ENCODE measurements around the gene ZFP2. TPM values are rescaled to one million over a fixed set of nuclear protein-coding genes. Genes with fewer than 3 reads are reported as not detected.

ZFP2 gene
- total RNA-seq, 4 donors from 2014 or later: 1.7 to 3.6 (median 2.0) TPM; not detected in 1

GRCh38 chr5:178940569-178941360 lies 45.1 kb downstream of the ZFP2 start, which contains the start of gene ZNF454:
Gene ZNF454 (plus strand): TSS chr5:178941198. CDS start chr5:178942792, 1,594 bp downstream.
- in situ Hi-C loops (cut with MboI; ENCODE audit: low pct_ligation_motif_present in 1 of 4, low pct_unique_long_range_greater_than_20kb in 1 of 4, low sequenced_read_pairs in 3 of 4) (no loop called here), intact Hi-C loops (cut with DNase I; ENCODE audit: low total_unique reads) (no loop called here)
- no peak for TF ChIP-seq EP300 (IDR thresholded peaks at IDR 0.05; ENCODE audit: low read depth)
- TF ChIP-seq POLR2AphosphoS5 (IDR thresholded peaks at IDR 0.05): peak in 1 of 3 donors; percentile 41
- peaks cover 0 to 4% (median 1%) of the 10 kb centered on the region in 4 donors for H3K4me1 ChIP-seq
- DNase-seq: peak; percentile 82
- 38% methylated on average over 67 of the region's 69 CpGs; no CpG with 5 or more reads in 1 of the 2 donors for WGBS, 2 donors (ENCODE audit: low coverage in 1 of 2)
- no peaks in the 10 kb centered on the region for H3K36me3 ChIP-seq
- peaks cover 32 to 44% of the 10 kb centered on the region in 2 donors for H3K9me3 ChIP-seq
- no peaks in the 10 kb centered on the region for H3K27me3 ChIP-seq
- H3K4me3 ChIP-seq: peak within 1 kb of the TSS; percentile 38 to 62 (median 56)
- H3K27ac ChIP-seq: peak within 1 kb of the TSS; percentile 71 to 82 (median 76)

GRCh38 chr5:178941361-178941760 lies 45.6 kb downstream of the ZFP2 start:
- H3K36me3 ChIP-seq: no peaks in the 10 kb centered on the region
- intact Hi-C loops (cut with DNase I; ENCODE audit: low total_unique reads) (no loop called here), in situ Hi-C loops (cut with MboI; ENCODE audit: low pct_ligation_motif_present in 1 of 4, low pct_unique_long_range_greater_than_20kb in 1 of 4, low sequenced_read_pairs in 3 of 4) (no loop called here)
- peaks cover 0 to 4% (median 1%) of the 10 kb centered on the region in 4 donors for H3K4me1 ChIP-seq
- H3K9me3 ChIP-seq: peaks cover 26 to 39% of the 10 kb centered on the region in 2 donors
- TF ChIP-seq EP300 (IDR thresholded peaks at IDR 0.05; ENCODE audit: low read depth) (no peak), CTCF (IDR thresholded peaks at IDR 0.05) (no peak), POLR2AphosphoS5 (IDR thresholded peaks at IDR 0.05) (no peak), POLR2A (IDR thresholded peaks at IDR 0.05) (no peak)
- peak overlapping the region; percentile 38 to 62 (median 56) for H3K4me3 ChIP-seq
- no peaks in the 10 kb centered on the region for H3K27me3 ChIP-seq
- DNase-seq: no peak
- H3K27ac ChIP-seq: peak overlapping the region; percentile 71 to 82 (median 76)
- WGBS, 2 donors (ENCODE audit: low coverage in 1 of 2): 40% methylated on average over 21 of the region's 23 CpGs; no CpG with 5 or more reads in 1 of the 2 donors

- Histone ChIP-seq H3K4me1 (no peaks in the 10 kb centered on the region), H3K4me3 (no peak overlapping the region), H3K9me3 (peaks cover 70 to 97% of the 10 kb centered on the region in 2 donors), H3K27ac (no peak overlapping the region), H3K27me3 (no peaks in the 10 kb centered on the region), H3K36me3 (peaks cover 0 to 37% (median 11%) of the 10 kb centered on the region in 4 donors)
- in situ Hi-C loops (cut with MboI; ENCODE audit: low pct_ligation_motif_present in 1 of 4, low pct_unique_long_range_greater_than_20kb in 1 of 4, low sequenced_read_pairs in 3 of 4): no loop called here
- 92 to 94% methylated on average over 5 of the region's 5 CpGs for WGBS, 2 donors (ENCODE audit: low coverage in 1 of 2)
- TF ChIP-seq POLR2AphosphoS5 (IDR thresholded peaks at IDR 0.05): no peak
- no peak for TF ChIP-seq CTCF (IDR thresholded peaks at IDR 0.05)
- intact Hi-C loops (cut with DNase I; ENCODE audit: low total_unique reads): no loop called here
- no peak for DNase-seq
Measured at GRCh38 chr5:178965465-178966055, 69.8 kb downstream of the ZFP2 start.

- Histone ChIP-seq H3K4me1 (no peaks in the 10 kb centered on the region), H3K27ac (no peak overlapping the region), H3K27me3 (no peaks in the 10 kb centered on the region), H3K36me3 (no peaks in the 10 kb centered on the region), H3K9me3 (peaks cover 42 to 82% of the 10 kb centered on the region in 2 donors), H3K4me3 (no peak overlapping the region)
- 89% methylated on average over 15 of the region's 15 CpGs; no CpG with 5 or more reads in 1 of the 2 donors for WGBS, 2 donors (ENCODE audit: low coverage in 1 of 2)
- TF ChIP-seq POLR2AphosphoS5 (IDR thresholded peaks at IDR 0.05) (no peak), POLR2A (IDR thresholded peaks at IDR 0.05) (no peak), EP300 (IDR thresholded peaks at IDR 0.05; ENCODE audit: low read depth) (no peak), CTCF (IDR thresholded peaks at IDR 0.05) (no peak)
- DNase-seq: no peak
- in situ Hi-C loops (cut with MboI; ENCODE audit: low pct_ligation_motif_present in 1 of 4, low pct_unique_long_range_greater_than_20kb in 1 of 4, low sequenced_read_pairs in 3 of 4): no loop called here
- intact Hi-C loops (cut with DNase I; ENCODE audit: low total_unique reads): no loop called here
Measured at GRCh38 chr5:178981381-178981780, 85.7 kb downstream of the ZFP2 start.

Other genes with a start within 250 kb of the ZFP2 start
- 10 to 100 TPM in 2 of 4 donors, 1 to 10 TPM in 2; 3.6 to 17.3 (median 8.8) TPM for gene ZNF354A, start 165.3 kb upstream of the ZFP2 start, total RNA-seq
- gene ZNF354B, start 36.0 kb upstream of the ZFP2 start, total RNA-seq: 10 to 100 TPM in 3 of 4 donors, 1 to 10 TPM in 1; 2.4 to 42.3 (median 14.8) TPM
- gene ZNF454, start 45.3 kb downstream of the ZFP2 start, total RNA-seq: 1 to 10 TPM in 2 of 4 donors, under 1 TPM in 1, not detected in 1; 0.41 to 4.1 (median 1.6) TPM
- gene GRM6, start 99.4 kb downstream of the ZFP2 start, total RNA-seq: not detected
- gene ZNF879, start 127.9 kb downstream of the ZFP2 start, total RNA-seq: 1 to 10 TPM; 3.0 to 8.2 (median 6.3) TPM
- 1 to 10 TPM in 3 of 4 donors, under 1 TPM in 1; 0.75 to 7.6 (median 2.9) TPM for gene ZNF354C, start 164.5 kb downstream of the ZFP2 start, total RNA-seq